Uterus (tissue), 2 donors: Measurements from ENCODE around the gene TSHZ2.

Source experiments
- CTCF ChIP-seq, 4 experiments: fragments of 200-600 bp in 2 of 4; fragments of 450-650 bp in 2 of 4; sonication (generic) in 2 of 4; IDR thresholded peaks; one replicate each; pipeline ENCODE4 v1.5.1; 2016 to 2019; ENCODE audit warnings: antibody characterized with exemption in 4 of 4, mild to moderate bottlenecking in 2 of 4, moderate library complexity in 1 of 4
- POLR2A ChIP-seq, 2 donors: fragments of 450-650 bp; IDR thresholded peaks; one replicate each; pipeline ENCODE4 v1.6.1; 2016; ENCODE audit warnings: antibody characterized with exemption in 2 of 2, mild to moderate bottlenecking in 1 of 2, moderate library complexity in 1 of 2

GRCh38 chr20:53072923-53073579 is 100.9 kb downstream of the TSHZ2 start:
- no peak for TF ChIP-seq CTCF (IDR thresholded peaks at IDR 0.05)
- TF ChIP-seq POLR2A (IDR thresholded peaks at IDR 0.05) = no peak
